ENCODE results near the gene LMO1. TPM values are rescaled to one million over a fixed set of nuclear protein-coding genes. Genes with fewer than 3 reads are reported as not detected.
A peak's percentile ranks its signal among the peaks of the same experiment; 100 is the strongest.

Gene LMO1
- total and polyA plus RNA-seq, 2 of the 13 experiments (the other 11 are each of a cell fraction or from before 2014, with no cell fraction given): not detected

- ChIA-PET POLR2A (no interaction called here), CTCF (ENCODE audit: low intra/inter-chr PET ratio, low total read pairs) (no interaction called here)
- peak; percentile 91 for ATAC-seq
- no peak overlapping the region for H3K4me3 ChIP-seq (replicated peaks in 1 of 3; ENCODE audit: insufficient read depth in 1 of 3, low read depth in 2 of 3, low read length in 3 of 3)
- no peaks in the 10 kb centered on the region for H3K4me1 ChIP-seq (ENCODE audit: insufficient read depth, low read length)
- no peak for FAIRE-seq
- H2AFZ ChIP-seq (ENCODE audit: low read length): no peak overlapping the region
- TF ChIP-seq AKNA (CRISPR knock-in tag; IDR thresholded peaks at IDR 0.05; ENCODE audit: borderline replicate concordance) (no peak), PTBP1 (IDR thresholded peaks at IDR 0.05; ENCODE audit: low read depth, low read length, poor library complexity, severe bottlenecking) (no peak), ZNF605 (CRISPR knock-in tag; IDR thresholded peaks at IDR 0.05) (no peak), STAG1 (CRISPR knock-in tag; IDR thresholded peaks at IDR 0.05) (peak; percentile 60), SMC3 (IDR thresholded peaks at IDR 0.05; ENCODE audit: low read length) (peak; percentile 46; the same call in 1 of the 2 replicates), MXD4 (CRISPR knock-in tag; IDR thresholded peaks at IDR 0.05) (no peak), PAXIP1 (CRISPR knock-in tag; conservative IDR thresholded peaks at IDR 0.05) (no peak), ZNF530 (CRISPR knock-in tag; IDR thresholded peaks at IDR 0.05; ENCODE audit: low read depth) (no peak), ZNF558 (CRISPR knock-in tag; IDR thresholded peaks at IDR 0.05; ENCODE audit: borderline replicate concordance) (no peak), CERS6 (CRISPR knock-in tag; IDR thresholded peaks at IDR 0.05) (no peak), CTCF (CRISPR knock-in tag; IDR thresholded peaks at IDR 0.05) (peak; percentile 53), ZNF549 (CRISPR knock-in tag; IDR thresholded peaks at IDR 0.05) (no peak)
- no peak overlapping the region for H3K9ac ChIP-seq (ENCODE audit: insufficient read depth, low read depth, low read length)
- no peaks in the 10 kb centered on the region for H3K36me3 ChIP-seq (replicated peaks in 1 of 2; ENCODE audit: control insufficient read depth in 1 of 2, insufficient read depth in 2 of 2, low read length in 2 of 2)
- in situ Hi-C loops (cut with HindIII; ENCODE audit: extremely low pct_ligation_motif_present, low pct_unique_long_range_greater_than_20kb): no loop called here
- no peaks in the 10 kb centered on the region for H3K9me3 ChIP-seq (ENCODE audit: low read length)
- peaks cover 0 to 12% of the 10 kb centered on the region in 2 experiments; a peak in 3 of 5 replicates for H3K27me3 ChIP-seq (ENCODE audit: control insufficient read depth in 1 of 2, insufficient read depth in 2 of 2, low read length in 2 of 2)
- WGBS (ENCODE audit: low lambda C conversion rate): 0% methylated on average over 3 of the region's 3 CpGs
- no peak for DNase-seq (ENCODE audit: low spot score)
- no TSS peak for BruUV-seq (replicated peaks)
- no peaks in the 10 kb centered on the region for H4K20me1 ChIP-seq (ENCODE audit: insufficient read depth, low read length)
- no peak overlapping the region for H3K27ac ChIP-seq (ENCODE audit: extremely low read length, insufficient read depth, low read length)
- intact Hi-C loops (cut with micrococcal nuclease; ENCODE audit: unreplicated experiment): no loop called here
- H3K79me2 ChIP-seq (ENCODE audit: insufficient read depth, low read length): no peaks in the 10 kb centered on the region
- H3K4me2 ChIP-seq (ENCODE audit: low read depth, low read length): no peak overlapping the region
Measured at GRCh38 chr11:8309862-8310261, 46.2 kb upstream of the LMO1 start.

Measured in HepG2 (cell line).